Measurements from ENCODE around the gene CHMP2A. TPM values are rescaled to one million over a fixed set of nuclear protein-coding genes. Genes with fewer than 3 reads are reported as not detected.

CHMP2A gene
- total and polyA plus RNA-seq, 2 donors from 2014 or later = 142 to 294 TPM

GRCh38 chr19:58550362-58551122 is 4.4 kb downstream of the CHMP2A start:
- no peak for FAIRE-seq
- peaks cover 16 to 66% (median 47%) of the 10 kb centered on the region in 3 donors for H3K36me3 ChIP-seq (ENCODE audit: control insufficient read depth in 2 of 3, insufficient read depth in 3 of 3, low read length in 3 of 3)
- TF ChIP-seq CTCF (IDR thresholded peaks at IDR 0.05; ENCODE audit: borderline replicate concordance, extremely low read depth, insufficient read depth) = no peak
- intact Hi-C loops (cut with DNase I) = no loop called here
- H3K4me3 ChIP-seq (ENCODE audit: low read length in 3 of 3) = no peak overlapping the region
- no peaks in the 10 kb centered on the region for H3K27me3 ChIP-seq (ENCODE audit: control insufficient read depth, insufficient read depth, low read length)
- no peaks in the 10 kb centered on the region for H3K9me3 ChIP-seq (ENCODE audit: control insufficient read depth in 2 of 3, insufficient read depth in 1 of 3, low read length in 3 of 3)
- H3K4me1 ChIP-seq (ENCODE audit: control insufficient read depth in 2 of 3, insufficient read depth in 2 of 3, low read depth in 1 of 3, low read length in 3 of 3) = peaks cover 2 to 32% (median 17%) of the 10 kb centered on the region in 3 donors
- no peak overlapping the region for H3K9ac ChIP-seq (ENCODE audit: low read length in 3 of 3)
- H3K27ac ChIP-seq (ENCODE audit: low read depth in 2 of 2, low read length in 2 of 2) = no peak overlapping the region
- peak in 1 of 5 donors; percentile 50 for DNase-seq

- DNase-seq (peak in 1 of 5 donors; percentile 64), FAIRE-seq (no peak)
- peaks cover 2 to 31% (median 17%) of the 10 kb centered on the region in 3 donors for H3K4me1 ChIP-seq (ENCODE audit: control insufficient read depth in 2 of 3, insufficient read depth in 2 of 3, low read depth in 1 of 3, low read length in 3 of 3)
- no peaks in the 10 kb centered on the region for H3K9me3 ChIP-seq (ENCODE audit: control insufficient read depth in 2 of 3, insufficient read depth in 1 of 3, low read length in 3 of 3)
- no peak for TF ChIP-seq CTCF (IDR thresholded peaks at IDR 0.05; ENCODE audit: borderline replicate concordance, extremely low read depth, insufficient read depth)
- intact Hi-C loops (cut with DNase I) = no loop called here
- H3K4me3 ChIP-seq (ENCODE audit: low read length in 3 of 3) = no peak overlapping the region
- H3K9ac ChIP-seq (ENCODE audit: low read length in 3 of 3) = no peak overlapping the region
- no peak overlapping the region for H3K27ac ChIP-seq (ENCODE audit: low read depth in 2 of 2, low read length in 2 of 2)
- H3K27me3 ChIP-seq (ENCODE audit: control insufficient read depth, insufficient read depth, low read length) = no peaks in the 10 kb centered on the region
- H3K36me3 ChIP-seq (ENCODE audit: control insufficient read depth in 2 of 3, insufficient read depth in 3 of 3, low read length in 3 of 3) = peaks cover 16 to 67% (median 47%) of the 10 kb centered on the region in 3 donors
Observed at GRCh38 chr19:58549664-58550361, 5.1 kb downstream of the CHMP2A start.

- H3K27me3 ChIP-seq (ENCODE audit: control insufficient read depth, insufficient read depth, low read length) = no peaks in the 10 kb centered on the region
- H3K27ac ChIP-seq (ENCODE audit: low read depth in 2 of 2, low read length in 2 of 2) = no peak overlapping the region
- no peaks in the 10 kb centered on the region for H3K9me3 ChIP-seq (ENCODE audit: control insufficient read depth in 2 of 3, insufficient read depth in 1 of 3, low read length in 3 of 3)
- H3K4me1 ChIP-seq (ENCODE audit: control insufficient read depth in 2 of 3, insufficient read depth in 2 of 3, low read depth in 1 of 3, low read length in 3 of 3) = peaks cover 2 to 26% (median 14%) of the 10 kb centered on the region in 3 donors
- no peak overlapping the region for H3K4me3 ChIP-seq (ENCODE audit: low read length in 3 of 3)
- no peak overlapping the region for H3K9ac ChIP-seq (ENCODE audit: low read length in 3 of 3)
- TF ChIP-seq CTCF (IDR thresholded peaks at IDR 0.05; ENCODE audit: borderline replicate concordance, extremely low read depth, insufficient read depth) = no peak
- peaks cover 16 to 67% (median 47%) of the 10 kb centered on the region in 3 donors for H3K36me3 ChIP-seq (ENCODE audit: control insufficient read depth in 2 of 3, insufficient read depth in 3 of 3, low read length in 3 of 3)
- DNase-seq = peak in 2 of 5 donors; percentile 44 to 61
- intact Hi-C loops (cut with DNase I) = no loop called here
- no peak for FAIRE-seq
Observed at GRCh38 chr19:58548859-58549663, 5.8 kb downstream of the CHMP2A start.
